IMR-90 (cell line): Measurements from ENCODE around the gene KAZN. TPM values are rescaled to one million over a fixed set of nuclear protein-coding genes. Genes with fewer than 3 reads are reported as not detected.

ENCODE experiments used
- ATAC-seq: fragments of 200-7000 bp; cut with Tn5 transposase; 2 replicates; pipeline ENCODE4 v1.9.1; 2020; ENCODE audit warnings: low read depth, mild to moderate bottlenecking, moderate library complexity
- BruUV-seq: library from RNA; stranded (reverse); fragments of 400-500 nt; replicated peaks from 2 replicates; lab custom pipeline; 2021; lab: Mats Ljungman, UMichigan
- CTCF ChIA-PET: fragments of 300-600 bp; formaldehyde crosslinking; extraction: SDS; loops from one replicate; lab custom pipeline; 2021; ENCODE audit warnings: antibody characterized with exemption; lab: Yijun Ruan, JAX
- POLR2A ChIA-PET: fragments of 300-600 bp; sonication (Branson Sonifier 250); formaldehyde crosslinking; loops from one replicate; lab custom pipeline; 2022; ENCODE audit warnings: antibody characterized with exemption; ENCODE audit not compliant: unreplicated experiment; lab: Charles Lee
- DNase-seq: peaks from one replicate; pipeline ENCODE4 v3.0.0; 2013
- H2AFZ ChIP-seq: replicated peaks from 2 replicates; pipeline ENCODE3; 2013; ENCODE audit warnings: low read length, mild to moderate bottlenecking; ENCODE audit not compliant: poor library complexity
- H2AK5ac ChIP-seq: 2 replicates; pipeline ENCODE4 v1.6.1; 2013; ENCODE audit warnings: low read depth, low read length, inconsistent platforms
- H2AK9ac ChIP-seq: replicated peaks from 2 replicates; pipeline ENCODE3; 2013; ENCODE audit warnings: mild to moderate bottlenecking, low read depth, low read length, moderate library complexity; ENCODE audit not compliant: poor library complexity
- H2BK120ac ChIP-seq: 2 replicates; pipeline ENCODE4 v1.6.1; 2013; ENCODE audit warnings: low read depth, low read length, inconsistent platforms
- H2BK15ac ChIP-seq: 3 replicates; pipeline ENCODE4 v1.6.1; 2013; ENCODE audit warnings: low read depth, low read length, inconsistent platforms
- H2BK20ac ChIP-seq: 2 replicates; pipeline ENCODE4 v1.6.1; 2013; ENCODE audit warnings: low read depth, mild to moderate bottlenecking, inconsistent platforms, low read length, moderate library complexity
- H2BK5ac ChIP-seq: 2 replicates; pipeline ENCODE4 v1.6.1; 2013; ENCODE audit warnings: mild to moderate bottlenecking, low read depth, low read length, inconsistent platforms; ENCODE audit not compliant: poor library complexity, severe bottlenecking
- H3K14ac ChIP-seq: replicated peaks from 2 replicates; pipeline ENCODE4 v1.6.1; 2013; ENCODE audit warnings: low read depth, low read length, inconsistent platforms
- H3K18ac ChIP-seq: 2 replicates; pipeline ENCODE4 v1.6.1; 2013; ENCODE audit warnings: low read depth, low read length, control low read depth
- H3K23ac ChIP-seq: 2 replicates; pipeline ENCODE4 v1.6.1; 2013; ENCODE audit warnings: low read depth, low read length, inconsistent platforms
- H3K27ac ChIP-seq: 2 replicates; pipeline ENCODE4 v1.5.1; 2013; ENCODE audit warnings: mild to moderate bottlenecking, control low read depth, low read length; ENCODE audit not compliant: insufficient read depth
- H3K27me3 ChIP-seq: 2 replicates; pipeline ENCODE4 v1.6.1; 2013; ENCODE audit warnings: low read length; ENCODE audit not compliant: control insufficient read depth, insufficient read depth
- H3K36me3 ChIP-seq: 2 replicates; pipeline ENCODE4 v1.6.1; 2013; ENCODE audit warnings: low read length, mixed read lengths; ENCODE audit not compliant: control insufficient read depth, insufficient read depth
- H3K4ac ChIP-seq: 2 replicates; pipeline ENCODE4 v1.6.1; 2013; ENCODE audit warnings: low read depth, low read length, inconsistent platforms
- H3K4me1 ChIP-seq: 2 replicates; pipeline ENCODE4 v1.6.1; 2013; ENCODE audit warnings: low read length, mixed read lengths; ENCODE audit not compliant: control insufficient read depth, insufficient read depth
- H3K4me2 ChIP-seq: 2 replicates; pipeline ENCODE4 v1.6.1; 2013; ENCODE audit warnings: low read depth, mild to moderate bottlenecking, control low read depth, low read length, moderate library complexity
- H3K4me3 ChIP-seq: 2 replicates; pipeline ENCODE4 v1.5.1; 2013; ENCODE audit warnings: low read depth, mild to moderate bottlenecking, control low read depth, low read length, moderate library complexity; ENCODE audit not compliant: insufficient read depth
- H3K56ac ChIP-seq: 2 replicates; pipeline ENCODE4 v1.6.1; 2013; ENCODE audit warnings: low read length, inconsistent platforms; ENCODE audit not compliant: insufficient read depth; ENCODE audit errors: extremely low read depth
- H3K79me1 ChIP-seq, 2 experiments: 2 replicates each; pipeline ENCODE4 v1.6.1; 2013; ENCODE audit warnings: low read length in 2 of 2, inconsistent platforms in 1 of 2, low read depth in 1 of 2
- H3K9ac ChIP-seq: 2 replicates; pipeline ENCODE4 v1.6.1; 2013; ENCODE audit warnings: low read depth, low read length, control low read depth
- H3K9me1 ChIP-seq: 2 replicates; pipeline ENCODE4 v1.6.1; 2013; ENCODE audit warnings: low read length, inconsistent platforms; ENCODE audit not compliant: insufficient read depth
- H3K9me3 ChIP-seq: 2 replicates; pipeline ENCODE4 v1.6.1; 2013; ENCODE audit warnings: low read length; ENCODE audit not compliant: control insufficient read depth, insufficient read depth
- H4K20me1 ChIP-seq: 2 replicates; pipeline ENCODE4 v1.6.1; 2013; ENCODE audit warnings: low read length, inconsistent platforms; ENCODE audit not compliant: insufficient read depth
- H4K5ac ChIP-seq: 2 replicates; pipeline ENCODE4 v1.6.1; 2013; ENCODE audit warnings: mild to moderate bottlenecking, low read depth, low read length, control low read depth
- H4K8ac ChIP-seq, 2 experiments: 2 replicates each; pipeline ENCODE4 v1.6.1; 2013; ENCODE audit warnings: low read depth in 2 of 2, low read length in 2 of 2, control low read depth in 1 of 2, inconsistent platforms in 1 of 2
- H4K91ac ChIP-seq: 2 replicates; pipeline ENCODE4 v1.6.1; 2013; ENCODE audit warnings: low read depth, low read length, inconsistent platforms; ENCODE audit not compliant: insufficient read depth
- BHLHE40 ChIP-seq: fragments of 150-350 bp; IDR thresholded peaks from 2 replicates; pipeline ENCODE4 v1.6.1; 2016; ENCODE audit warnings: mild to moderate bottlenecking, low read depth, low read length
- CEBPB ChIP-seq: IDR thresholded peaks from 2 replicates; pipeline ENCODE4 v1.6.1; 2012; ENCODE audit warnings: low read depth, low read length, improper control_type of control experiment
- CHD1 ChIP-seq: IDR thresholded peaks from 2 replicates; pipeline ENCODE4 v1.6.1; 2012; ENCODE audit warnings: low read depth, low read length, improper control_type of control experiment
- FOS ChIP-seq: fragments of 150-350 bp; IDR thresholded peaks from 2 replicates; pipeline ENCODE4 v1.6.1; 2016; ENCODE audit warnings: low read depth, low read length
- MAFK ChIP-seq: IDR thresholded peaks from 2 replicates; pipeline ENCODE4 v1.6.1; 2012; ENCODE audit warnings: low read depth, low read length, improper control_type of control experiment
- MAZ ChIP-seq: IDR thresholded peaks from 2 replicates; pipeline ENCODE4 v1.6.1; 2012; ENCODE audit warnings: low read depth, mild to moderate bottlenecking, low read length, improper control_type of control experiment, moderate library complexity, borderline replicate concordance
- MXI1 ChIP-seq: IDR thresholded peaks from 2 replicates; pipeline ENCODE4 v1.6.1; 2012; ENCODE audit warnings: low read depth, mild to moderate bottlenecking, low read length, moderate library complexity, borderline replicate concordance
- NFE2L2 ChIP-seq: fragments of 150-350 bp; IDR thresholded peaks from 2 replicates; pipeline ENCODE4 v1.6.1; 2016; ENCODE audit warnings: low read depth, mild to moderate bottlenecking, low read length
- POLR2A ChIP-seq: IDR thresholded peaks from 2 replicates; pipeline ENCODE4 v1.6.1; 2012; ENCODE audit warnings: mild to moderate bottlenecking, low read depth, low read length
- RAD21 ChIP-seq: IDR thresholded peaks from 2 replicates; pipeline ENCODE4 v1.6.1; 2012; ENCODE audit warnings: low read length, improper control_type of control experiment
- RCOR1 ChIP-seq: IDR thresholded peaks from 2 replicates; pipeline ENCODE4 v1.6.1; 2012; ENCODE audit warnings: mild to moderate bottlenecking, low read length, improper control_type of control experiment; ENCODE audit not compliant: insufficient replicate concordance
- RFX5 ChIP-seq: IDR thresholded peaks from 2 replicates; pipeline ENCODE4 v1.8.0; 2012; ENCODE audit warnings: low read depth, mild to moderate bottlenecking, low read length, moderate library complexity
- USF2 ChIP-seq: fragments of 150-350 bp; IDR thresholded peaks from 2 replicates; pipeline ENCODE4 v1.6.1; 2017; ENCODE audit warnings: mild to moderate bottlenecking, antibody characterized with exemption, low read length, low read depth
- WGBS, 2 experiments: methylation state at CpG; one replicate each; pipeline versions ENCODE4 v1.1.5 to v1.1.7; 2013; ENCODE audit warnings: missing lambda C conversion rate in 2 of 2; ENCODE audit not compliant: insufficient read length in 1 of 2; ENCODE audit errors: extremely low coverage in 2 of 2; 5-methylcytosine and 5-hydroxymethylcytosine counted together
- dilution Hi-C: fragments of 300-500 bp; cut with HindIII; formaldehyde crosslinking; loops from one replicate; pipeline ENCODE4 v1.14.3; 2018; ENCODE audit warnings: low sequenced_read_pairs; ENCODE audit not compliant: unreplicated experiment
- in situ Hi-C: fragments of 300-500 bp; cut with MboI; formaldehyde crosslinking; loops from 3 replicates; pipeline ENCODE4 v1.14.3; 2019; ENCODE audit warnings: low sequenced_read_pairs, inconsistent platforms, mixed read lengths
- intact Hi-C: fragments of 100-400 bp; cut with micrococcal nuclease; formaldehyde crosslinking; loops from 2 replicates; pipeline ENCODE4 v1.10.0; 2022
- polyA plus RNA-seq, 3 experiments: library from polyadenylated mRNA; depleted of rRNA; stranded (reverse); fragments of >200 nt; gene quantifications; 2 replicates each; pipeline ENCODE4 v1.2.3, GENCODE V29; 2012; ENCODE audit warnings: low replicate concordance in 1 of 3
- total RNA-seq: library from RNA; depleted of rRNA; stranded (reverse); fragments of >200 nt; gene quantifications from 2 replicates; pipeline ENCODE4 v1.2.3, GENCODE V29; 2012
- TF ChIP-seq, protein P1 (sequence below): conservative IDR thresholded peaks from 2 replicates; pipeline ENCODE4 v1.5.1; 2012; ENCODE audit warnings: mild to moderate bottlenecking, low read depth, low read length, improper control_type of control experiment

Gene KAZN
- total and polyA plus RNA-seq, 2 of the 4 experiments (the other 2 are of a cell fraction), result 5.2 to 10.5 TPM

GRCh38 chr1:14994148-14994547 is 395.7 kb downstream of the KAZN start:
- no peak overlapping the region for H2BK15ac ChIP-seq
- peaks cover 22 to 78% of the 10 kb centered on the region in 2 experiments for H3K79me1 ChIP-seq
- DNase-seq (no peak), ATAC-seq (no peak)
- H2AFZ ChIP-seq, result no peak overlapping the region
- H4K8ac ChIP-seq, result no peak overlapping the region
- peak; percentile 38; the same call in 1 of the 2 replicates for TF ChIP-seq CEBPB
- no peak for TF ChIP-seq RAD21
- TF ChIP-seq POLR2A, result no peak
- TF ChIP-seq RFX5, result no peak
- TF ChIP-seq MXI1, result no peak
- TF ChIP-seq RCOR1, result no peak
- no peak for TF ChIP-seq FOS
- TF ChIP-seq BHLHE40, result no peak
- 0 out of 2 replicates have a peak, but pooled peaks have one; percentile 24 for TF ChIP-seq MAFK
- no peak for TF ChIP-seq NFE2L2
- no peak for TF ChIP-seq USF2
- TF ChIP-seq, protein P1, sequence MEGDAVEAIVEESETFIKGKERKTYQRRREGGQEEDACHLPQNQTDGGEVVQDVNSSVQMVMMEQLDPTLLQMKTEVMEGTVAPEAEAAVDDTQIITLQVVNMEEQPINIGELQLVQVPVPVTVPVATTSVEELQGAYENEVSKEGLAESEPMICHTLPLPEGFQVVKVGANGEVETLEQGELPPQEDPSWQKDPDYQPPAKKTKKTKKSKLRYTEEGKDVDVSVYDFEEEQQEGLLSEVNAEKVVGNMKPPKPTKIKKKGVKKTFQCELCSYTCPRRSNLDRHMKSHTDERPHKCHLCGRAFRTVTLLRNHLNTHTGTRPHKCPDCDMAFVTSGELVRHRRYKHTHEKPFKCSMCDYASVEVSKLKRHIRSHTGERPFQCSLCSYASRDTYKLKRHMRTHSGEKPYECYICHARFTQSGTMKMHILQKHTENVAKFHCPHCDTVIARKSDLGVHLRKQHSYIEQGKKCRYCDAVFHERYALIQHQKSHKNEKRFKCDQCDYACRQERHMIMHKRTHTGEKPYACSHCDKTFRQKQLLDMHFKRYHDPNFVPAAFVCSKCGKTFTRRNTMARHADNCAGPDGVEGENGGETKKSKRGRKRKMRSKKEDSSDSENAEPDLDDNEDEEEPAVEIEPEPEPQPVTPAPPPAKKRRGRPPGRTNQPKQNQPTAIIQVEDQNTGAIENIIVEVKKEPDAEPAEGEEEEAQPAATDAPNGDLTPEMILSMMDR, result no peak
- TF ChIP-seq CHD1, result no peak
- TF ChIP-seq MAZ, result no peak
- H2AK5ac ChIP-seq, result no peak overlapping the region
- H4K20me1 ChIP-seq, result peaks cover 20% of the 10 kb centered on the region
- no peak overlapping the region for H3K27ac ChIP-seq
- H3K4me3 ChIP-seq, result no peak overlapping the region
- no TSS peak for BruUV-seq
- dilution Hi-C loops (no loop called here), in situ Hi-C loops (no loop called here), intact Hi-C loops (no loop called here)
- peaks cover 39% of the 10 kb centered on the region for H3K9me1 ChIP-seq
- no CpG with 5 or more reads among the region's 7 CpGs for WGBS, 2 experiments
- no peak overlapping the region for H3K4ac ChIP-seq
- H3K4me2 ChIP-seq, result no peak overlapping the region
- no peak overlapping the region for H3K9ac ChIP-seq
- H3K14ac ChIP-seq, result no peak overlapping the region
- ChIA-PET POLR2A (no interaction called here), CTCF (no interaction called here)
- H3K56ac ChIP-seq, result no peak overlapping the region
- no peak overlapping the region for H2BK5ac ChIP-seq
- H2BK120ac ChIP-seq, result no peak overlapping the region
- H2AK9ac ChIP-seq, result no peak overlapping the region
- H4K5ac ChIP-seq, result no peak overlapping the region
- no peak overlapping the region for H3K18ac ChIP-seq
- no peaks in the 10 kb centered on the region for H3K27me3 ChIP-seq
- H2BK20ac ChIP-seq, result no peak overlapping the region
- H3K36me3 ChIP-seq, result no peaks in the 10 kb centered on the region
- H4K91ac ChIP-seq, result no peak overlapping the region
- no peak overlapping the region for H3K23ac ChIP-seq
- peaks cover 21% of the 10 kb centered on the region for H3K4me1 ChIP-seq
- H3K9me3 ChIP-seq, result no peaks in the 10 kb centered on the region
